NCI-H1436 (cell line): ENCODE data around the gene GPC6.
"Not testable (repeated sequence)": the region's sequence is repeated elsewhere in the genome, so short reads cannot be mapped to it uniquely, and the experiment has no call there.

Experiments
- DNase-seq: peaks from one replicate; lab custom pipeline; 2025; lab: John Stamatoyannopoulos, UW

The GPC6 gene

GRCh38 chr13:93437081-93437480, 210.5 kb downstream of the GPC6 start:
- no peak for DNase-seq

- no peak for DNase-seq
Measured at GRCh38 chr13:93446238-93446637, 219.6 kb downstream of the GPC6 start.

- DNase-seq = no peak
Measured at GRCh38 chr13:93450191-93450621, 223.6 kb downstream of the GPC6 start.

GRCh38 chr13:93450761-93451160, 224.2 kb downstream of the GPC6 start:
- no peak for DNase-seq

GRCh38 chr13:93454676-93455235, 228.1 kb downstream of the GPC6 start:
- not testable (repeated sequence) for DNase-seq

- DNase-seq = no peak
Measured at GRCh38 chr13:93455861-93456260, 229.3 kb downstream of the GPC6 start.

- no peak for DNase-seq
Measured at GRCh38 chr13:93460005-93460404, 233.4 kb downstream of the GPC6 start.

- DNase-seq = no peak
Measured at GRCh38 chr13:93462151-93462550, 235.5 kb downstream of the GPC6 start.

GRCh38 chr13:93466502-93467036, 240.0 kb downstream of the GPC6 start:
- no peak for DNase-seq

- DNase-seq = no peak
Measured at GRCh38 chr13:93467175-93467574, 240.6 kb downstream of the GPC6 start.

GRCh38 chr13:93468433-93468832, 241.8 kb downstream of the GPC6 start:
- no peak for DNase-seq

GRCh38 chr13:93472296-93472695, 245.7 kb downstream of the GPC6 start:
- DNase-seq = no peak

GRCh38 chr13:93472814-93473296, 246.2 kb downstream of the GPC6 start:
- no peak for DNase-seq

- DNase-seq = no peak
Measured at GRCh38 chr13:93473441-93474270, 247.0 kb downstream of the GPC6 start.

- no peak for DNase-seq
Measured at GRCh38 chr13:93476175-93476574, 249.6 kb downstream of the GPC6 start.

GRCh38 chr13:93477238-93477637, 250.6 kb downstream of the GPC6 start:
- no peak for DNase-seq

- no peak for DNase-seq
Measured at GRCh38 chr13:93480553-93481106, 254.0 kb downstream of the GPC6 start.

GRCh38 chr13:93496117-93496516, 269.5 kb downstream of the GPC6 start:
- DNase-seq = not testable (repeated sequence)

- no peak for DNase-seq
Measured at GRCh38 chr13:93496985-93497673, 270.5 kb downstream of the GPC6 start.

- no peak for DNase-seq
Measured at GRCh38 chr13:93499991-93500390, 273.4 kb downstream of the GPC6 start.

- DNase-seq = no peak
Measured at GRCh38 chr13:93502071-93502470, 275.5 kb downstream of the GPC6 start.

- DNase-seq = no peak
Measured at GRCh38 chr13:93502987-93503615, 276.5 kb downstream of the GPC6 start.
